Stimulated activated effector memory CD8-positive, alpha-beta T cell treated with anti-CD3 and anti-CD28 coated beads, Interleukin-12 subunit alpha, Interleukin-12 subunit beta, amount 100 ng/mL, for 72 hours (primary cell): Measurements from ENCODE around the gene TRAF1.

Experiments used
- ATAC-seq: fragments of 150-1000 bp; cut with Tn5 transposase; 2 replicates; pipeline ENCODE4 v1.10.0; 2021
- DNase-seq, 2 donors: peaks; one replicate each; pipeline ENCODE4 v3.0.0; 2021 to 2022; ENCODE audit warnings: low spot score in 2 of 2
- H3K27ac Mint-ChIP-seq: one replicate; pipeline ENCODE4 v1.8.0; 2022; ENCODE audit warnings: mild to moderate bottlenecking, mixed read lengths
- H3K36me3 Mint-ChIP-seq: one replicate; pipeline ENCODE4 v1.8.0; 2022; ENCODE audit warnings: mild to moderate bottlenecking, mixed read lengths
- H3K4me1 Mint-ChIP-seq: one replicate; pipeline ENCODE4 v1.8.0; 2022; ENCODE audit warnings: mixed read lengths
- H3K4me3 Mint-ChIP-seq: one replicate; pipeline ENCODE4 v1.8.0; 2022; ENCODE audit warnings: mild to moderate bottlenecking, mixed read lengths
- H3K9me3 Mint-ChIP-seq: one replicate; pipeline ENCODE4 v1.8.0; 2022; ENCODE audit warnings: mixed read lengths

TRAF1 gene

GRCh38 chr9:120868339-120868675 lies 58.3 kb downstream of the TRAF1 start:
- DNase-seq (no peak), ATAC-seq (peak; percentile 12)
- H3K4me1 Mint-ChIP-seq, result peaks cover 35% of the 10 kb centered on the region
- peak overlapping the region; percentile 84 for H3K27ac Mint-ChIP-seq
- peak overlapping the region; percentile 81 for H3K4me3 Mint-ChIP-seq
- no peaks in the 10 kb centered on the region for H3K9me3 Mint-ChIP-seq
- peaks cover 86% of the 10 kb centered on the region for H3K36me3 Mint-ChIP-seq

GRCh38 chr9:120867676-120868338 lies 58.8 kb downstream of the TRAF1 start:
- DNase-seq (no peak), ATAC-seq (no peak)
- Mint-ChIP-seq H3K36me3 (peaks cover 86% of the 10 kb centered on the region), H3K4me1 (peaks cover 30% of the 10 kb centered on the region), H3K9me3 (no peaks in the 10 kb centered on the region), H3K4me3 (peak overlapping the region; percentile 81), H3K27ac (peak overlapping the region; percentile 84)

GRCh38 chr9:120866651-120867050 lies 59.9 kb downstream of the TRAF1 start:
- no peak for DNase-seq

GRCh38 chr9:120865809-120866208 lies 60.8 kb downstream of the TRAF1 start:
- DNase-seq (no peak), ATAC-seq (no peak)
- Mint-ChIP-seq H3K4me3 (no peak overlapping the region), H3K27ac (peak overlapping the region; percentile 60), H3K4me1 (peaks cover 21% of the 10 kb centered on the region), H3K9me3 (no peaks in the 10 kb centered on the region), H3K36me3 (peaks cover 86% of the 10 kb centered on the region)

More at GRCh38 chr9:120866651-120867050, 59.9 kb downstream of the TRAF1 start:
- Mint-ChIP-seq H3K36me3 (peaks cover 86% of the 10 kb centered on the region), H3K9me3 (no peaks in the 10 kb centered on the region), H3K27ac (peak overlapping the region; percentile 60), H3K4me1 (peaks cover 21% of the 10 kb centered on the region), H3K4me3 (no peak overlapping the region)
- ATAC-seq, result no peak

- H3K36me3 Mint-ChIP-seq, result peaks cover 86% of the 10 kb centered on the region
- no peak for DNase-seq
- no peak for ATAC-seq
Observed at GRCh38 chr9:120865176-120865575, 61.4 kb downstream of the TRAF1 start.

GRCh38 chr9:120864719-120865118 lies 61.9 kb downstream of the TRAF1 start:
- Mint-ChIP-seq H3K27ac (no peak overlapping the region), H3K36me3 (peaks cover 89% of the 10 kb centered on the region), H3K4me3 (no peak overlapping the region), H3K9me3 (no peaks in the 10 kb centered on the region), H3K4me1 (peaks cover 14% of the 10 kb centered on the region)
- no peak for DNase-seq
- ATAC-seq, result no peak

More at GRCh38 chr9:120865176-120865575, 61.4 kb downstream of the TRAF1 start:
- Mint-ChIP-seq H3K4me1 (peaks cover 18% of the 10 kb centered on the region), H3K9me3 (no peaks in the 10 kb centered on the region), H3K27ac (peak overlapping the region; percentile 60), H3K4me3 (no peak overlapping the region)

- H3K27ac Mint-ChIP-seq, result no peak overlapping the region
- ATAC-seq, result no peak
- no peaks in the 10 kb centered on the region for H3K9me3 Mint-ChIP-seq
- peaks cover 89% of the 10 kb centered on the region for H3K36me3 Mint-ChIP-seq
- no peak overlapping the region for H3K4me3 Mint-ChIP-seq
- peaks cover 5% of the 10 kb centered on the region for H3K4me1 Mint-ChIP-seq
- DNase-seq, result no peak
Observed at GRCh38 chr9:120863833-120864232, 62.8 kb downstream of the TRAF1 start.

GRCh38 chr9:120862452-120862851 lies 64.1 kb downstream of the TRAF1 start:
- H3K4me3 Mint-ChIP-seq, result no peak overlapping the region
- H3K9me3 Mint-ChIP-seq, result no peaks in the 10 kb centered on the region

GRCh38 chr9:120861935-120862334 lies 64.7 kb downstream of the TRAF1 start:
- no peaks in the 10 kb centered on the region for H3K9me3 Mint-ChIP-seq
- ATAC-seq (no peak), DNase-seq (no peak)
- H3K27ac Mint-ChIP-seq, result peak overlapping the region; percentile 77
- H3K4me3 Mint-ChIP-seq, result no peak overlapping the region
- no peaks in the 10 kb centered on the region for H3K4me1 Mint-ChIP-seq
- peaks cover 98% of the 10 kb centered on the region for H3K36me3 Mint-ChIP-seq

More at GRCh38 chr9:120862452-120862851, 64.1 kb downstream of the TRAF1 start:
- DNase-seq, result no peak
- H3K27ac Mint-ChIP-seq, result peak overlapping the region; percentile 77
- H3K36me3 Mint-ChIP-seq, result peaks cover 94% of the 10 kb centered on the region
- no peaks in the 10 kb centered on the region for H3K4me1 Mint-ChIP-seq
- no peak for ATAC-seq

- no peak overlapping the region for H3K4me3 Mint-ChIP-seq
- H3K4me1 Mint-ChIP-seq, result no peaks in the 10 kb centered on the region
- H3K27ac Mint-ChIP-seq, result peak overlapping the region; percentile 77
- ATAC-seq (no peak), DNase-seq (no peak)
- peaks cover 98% of the 10 kb centered on the region for H3K36me3 Mint-ChIP-seq
- no peaks in the 10 kb centered on the region for H3K9me3 Mint-ChIP-seq
Observed at GRCh38 chr9:120860083-120860482, 66.5 kb downstream of the TRAF1 start.

- no peaks in the 10 kb centered on the region for H3K4me1 Mint-ChIP-seq
- H3K9me3 Mint-ChIP-seq, result no peaks in the 10 kb centered on the region
- no peak overlapping the region for H3K27ac Mint-ChIP-seq
- DNase-seq (no peak), ATAC-seq (no peak)
- H3K36me3 Mint-ChIP-seq, result peaks cover 100% of the 10 kb centered on the region
- H3K4me3 Mint-ChIP-seq, result no peak overlapping the region
Observed at GRCh38 chr9:120859361-120859760, 67.2 kb downstream of the TRAF1 start.

GRCh38 chr9:120857902-120858301 lies 68.7 kb downstream of the TRAF1 start:
- no peak for ATAC-seq
- H3K4me3 Mint-ChIP-seq, result no peak overlapping the region
- H3K4me1 Mint-ChIP-seq, result no peaks in the 10 kb centered on the region
- DNase-seq, result no peak
- no peaks in the 10 kb centered on the region for H3K9me3 Mint-ChIP-seq
- H3K27ac Mint-ChIP-seq, result peak overlapping the region; percentile 58
- peaks cover 100% of the 10 kb centered on the region for H3K36me3 Mint-ChIP-seq

- Mint-ChIP-seq H3K27ac (peak overlapping the region; percentile 58), H3K4me3 (no peak overlapping the region), H3K36me3 (peaks cover 100% of the 10 kb centered on the region), H3K9me3 (no peaks in the 10 kb centered on the region), H3K4me1 (no peaks in the 10 kb centered on the region)
- no peak for ATAC-seq
- no peak for DNase-seq
Observed at GRCh38 chr9:120857481-120857880, 69.1 kb downstream of the TRAF1 start.

GRCh38 chr9:120856700-120857099 lies 69.9 kb downstream of the TRAF1 start:
- Mint-ChIP-seq H3K27ac (peak overlapping the region; percentile 58), H3K4me3 (no peak overlapping the region), H3K9me3 (no peaks in the 10 kb centered on the region), H3K4me1 (peaks cover 3% of the 10 kb centered on the region), H3K36me3 (peaks cover 100% of the 10 kb centered on the region)
- DNase-seq (no peak), ATAC-seq (no peak)

- ATAC-seq (no peak), DNase-seq (no peak)
- H3K36me3 Mint-ChIP-seq, result peaks cover 100% of the 10 kb centered on the region
- peak overlapping the region; percentile 77 for H3K27ac Mint-ChIP-seq
- no peak overlapping the region for H3K4me3 Mint-ChIP-seq
- H3K9me3 Mint-ChIP-seq, result no peaks in the 10 kb centered on the region
- peaks cover 9% of the 10 kb centered on the region for H3K4me1 Mint-ChIP-seq
Observed at GRCh38 chr9:120855827-120856670, 70.5 kb downstream of the TRAF1 start.
